HepG2 (cell line): Measurements from ENCODE around the gene IGLON5. TPM values are rescaled to one million over a fixed set of nuclear protein-coding genes. Genes with fewer than 3 reads are reported as not detected.
A peak's percentile ranks its signal among the peaks of the same experiment; 100 is the strongest.

Experiments
- ATAC-seq: fragments of 200-7000 bp; cut with Tn5 transposase; 3 replicates; pipeline ENCODE4 v1.9.1; 2020; ENCODE audit warnings: mild to moderate bottlenecking, moderate library complexity
- BruUV-seq: library from RNA; stranded (reverse); fragments of 400-500 nt; replicated peaks from 2 replicates; lab custom pipeline; 2021; lab: Mats Ljungman, UMichigan
- CTCF ChIA-PET: fragments of 300-600 bp; formaldehyde crosslinking; extraction: SDS; loops from one replicate; lab custom pipeline; 2021; ENCODE audit warnings: low total read pairs, inconsistent platforms, low intra/inter-chr PET ratio; lab: Yijun Ruan, JAX
- POLR2A ChIA-PET: fragments of 350-600 bp; sonication (Branson Sonifier 250); formaldehyde crosslinking; loops from one replicate; lab custom pipeline; 2020; ENCODE audit warnings: antibody characterized with exemption, inconsistent platforms; lab: Yijun Ruan, JAX
- DNase-seq: peaks from one replicate; pipeline ENCODE4 v3.0.0-alpha.2; 2015; ENCODE audit warnings: low spot score
- FAIRE-seq: peaks from 3 replicates; lab custom pipeline; 2011; peaks lifted over from hg19 to GRCh38; lab: Jason Lieb, UNC
- H2AFZ ChIP-seq: one replicate; pipeline ENCODE4 v1.6.1; 2011; ENCODE audit warnings: low read length, inconsistent platforms
- H3K27ac ChIP-seq: fragments of 300-600 bp; 3 replicates; pipeline ENCODE4 v1.8.0; 2011; ENCODE audit warnings: mixed run types, mild to moderate bottlenecking, mixed read lengths, low read length, inconsistent platforms; ENCODE audit not compliant: insufficient read depth; ENCODE audit errors: extremely low read length
- H3K27me3 ChIP-seq, 2 experiments: fragments of 200-600 bp in 1 of 2; 2 replicates in 1 of 2; 3 replicates in 1 of 2; pipeline versions ENCODE4 v1.6.0 to v1.8.0; 2011; ENCODE audit warnings: low read length in 2 of 2, mild to moderate bottlenecking in 2 of 2, moderate library complexity in 2 of 2, inconsistent platforms in 1 of 2; ENCODE audit not compliant: insufficient read depth in 2 of 2, control insufficient read depth in 1 of 2
- H3K36me3 ChIP-seq, 2 experiments: fragments of 200-600 bp in 1 of 2; replicated peaks in 1 of 2; 2 replicates in 1 of 2; 3 replicates in 1 of 2; pipeline versions ENCODE4 v1.5.1 to v1.8.0; 2011; ENCODE audit warnings: low read length in 2 of 2, inconsistent platforms in 1 of 2; ENCODE audit not compliant: insufficient read depth in 2 of 2, control insufficient read depth in 1 of 2
- H3K4me1 ChIP-seq: 2 replicates; pipeline ENCODE4 v1.5.1; 2012; ENCODE audit warnings: low read length, inconsistent platforms; ENCODE audit not compliant: insufficient read depth
- H3K4me2 ChIP-seq: 2 replicates; pipeline ENCODE4 v1.6.0; 2011; ENCODE audit warnings: low read depth, low read length, inconsistent platforms
- H3K4me3 ChIP-seq, 3 experiments: fragments of 200-600 bp in 1 of 3; sonication (generic), shearing (Covaris generic) in 1 of 3; replicated peaks in 1 of 3; 2 replicates each; pipeline ENCODE4 v1.5.1; 2011 to 2016; ENCODE audit warnings: low read length in 3 of 3, inconsistent platforms in 2 of 3, low read depth in 2 of 3, mild to moderate bottlenecking in 2 of 3, control low read depth in 1 of 3, mixed read lengths in 1 of 3; ENCODE audit not compliant: insufficient read depth in 1 of 3
- H3K79me2 ChIP-seq: one replicate; pipeline ENCODE4 v1.6.1; 2011; ENCODE audit warnings: low read length, inconsistent platforms; ENCODE audit not compliant: insufficient read depth
- H3K9ac ChIP-seq: 2 replicates; pipeline ENCODE4 v1.6.0; 2011; ENCODE audit warnings: mild to moderate bottlenecking, low read depth, low read length, inconsistent platforms; ENCODE audit not compliant: insufficient read depth
- H3K9me3 ChIP-seq: 2 replicates; pipeline ENCODE4 v1.5.1; 2012; ENCODE audit warnings: mild to moderate bottlenecking, low read length
- H4K20me1 ChIP-seq: 2 replicates; pipeline ENCODE4 v1.6.0; 2011; ENCODE audit warnings: inconsistent platforms, mild to moderate bottlenecking, low read length, moderate library complexity; ENCODE audit not compliant: insufficient read depth
- ASH2L ChIP-seq: fragments of 300-600, 200-600 bp; sonication (generic); IDR thresholded peaks from 2 replicates; pipeline ENCODE4 v1.7.0; 2017; ENCODE audit warnings: low read depth, mild to moderate bottlenecking, moderate library complexity, mixed read lengths, low read length; ENCODE audit not compliant: insufficient read length
- HNRNPH1 ChIP-seq: fragments of 200-400 bp; formaldehyde crosslinking; optimal IDR thresholded peaks from 2 replicates; pipeline ENCODE3; 2017; ENCODE audit warnings: mild to moderate bottlenecking, low read depth, low read length
- HOXA5 ChIP-seq: sonication (generic); formaldehyde crosslinking; IDR thresholded peaks from 2 replicates; pipeline ENCODE4 v1.4.0; 2020; ENCODE audit warnings: missing genetic modification reagents
- KLF12 ChIP-seq: sonication (generic); formaldehyde crosslinking; IDR thresholded peaks from 2 replicates; pipeline ENCODE4 v1.4.0; 2020; ENCODE audit warnings: missing genetic modification reagents, borderline replicate concordance
- MTA3 ChIP-seq: sonication (generic); formaldehyde crosslinking; IDR thresholded peaks from 2 replicates; pipeline ENCODE4 v1.4.0; 2020; ENCODE audit warnings: missing genetic modification reagents
- RFX3 ChIP-seq: IDR thresholded peaks from 2 replicates; pipeline ENCODE4 v1.6.1; 2016; ENCODE audit warnings: missing biosample characterization, missing genetic modification reagents
- RNF2 ChIP-seq: fragments of 450-650 bp; conservative IDR thresholded peaks from 2 replicates; pipeline ENCODE4 v1.6.1; 2016; ENCODE audit warnings: low read depth
- SNAI1 ChIP-seq: sonication (generic); formaldehyde crosslinking; IDR thresholded peaks from 2 replicates; pipeline ENCODE4 v1.5.0; 2020; ENCODE audit warnings: mild to moderate bottlenecking, missing genetic modification reagents, borderline replicate concordance
- SNAPC2 ChIP-seq: sonication (generic); formaldehyde crosslinking; IDR thresholded peaks from 2 replicates; pipeline ENCODE4 v1.8.1; 2022; ENCODE audit warnings: mild to moderate bottlenecking, missing genetic modification reagents
- SOX13 ChIP-seq, 3 experiments: fragments of 450-650 bp in 1 of 3; sonication (generic) in 1 of 3; formaldehyde crosslinking in 1 of 3; IDR thresholded peaks in 2 of 3; conservative IDR thresholded peaks in 1 of 3; 2 replicates each; pipeline versions ENCODE4 v1.5.0 to v1.6.1; 2016 to 2020; ENCODE audit warnings: antibody characterized with exemption in 1 of 3, mild to moderate bottlenecking in 1 of 3, missing compliant biosample characterization in 1 of 3, missing genetic modification reagents in 1 of 3, moderate library complexity in 1 of 3
- SRSF9 ChIP-seq: fragments of 200-400 bp; formaldehyde crosslinking; IDR thresholded peaks from 2 replicates; pipeline ENCODE4 v1.6.1; 2018; ENCODE audit warnings: borderline replicate concordance, mild to moderate bottlenecking, low read depth, low read length; ENCODE audit not compliant: insufficient read depth, poor library complexity, severe bottlenecking
- ZSCAN31 ChIP-seq: sonication (generic); formaldehyde crosslinking; IDR thresholded peaks from 2 replicates; pipeline ENCODE4 v1.5.0; 2020; ENCODE audit warnings: low read depth, mild to moderate bottlenecking, missing genetic modification reagents
- WGBS: methylation state at CpG from one replicate; pipeline ENCODE4 v1.1.6; 2017; ENCODE audit warnings: low lambda C conversion rate; 5-methylcytosine and 5-hydroxymethylcytosine counted together
- in situ Hi-C: cut with HindIII; loops from 2 replicates; pipeline ENCODE4 v1.10.0; 2017; ENCODE audit warnings: low pct_unique_long_range_greater_than_20kb; ENCODE audit not compliant: extremely low pct_ligation_motif_present
- intact Hi-C: fragments of 100-400 bp; cut with micrococcal nuclease; formaldehyde crosslinking; loops from one replicate; pipeline ENCODE4 v1.10.0; 2022; ENCODE audit not compliant: unreplicated experiment
- polyA plus RNA-seq, 8 experiments: library from polyadenylated mRNA; depleted of rRNA in 3 of 8; stranded (reverse) in 7 of 8; unstranded in 1 of 8; fragments of >200 nt; fragmentation: Illumina TruSeq in 4 of 8; extraction: Trizol in 4 of 8; gene quantifications; 2 replicates each; pipeline versions ENCODE4 v1.2.1 to v1.2.3, GENCODE V29; 2011 to 2016; ENCODE audit warnings: low read depth in 4 of 8, missing spikeins in 1 of 8, mixed read lengths in 1 of 8; ENCODE audit not compliant: insufficient read depth in 1 of 8
- total RNA-seq, 5 experiments: library from RNA; depleted of rRNA; stranded (reverse); fragments of >200 nt; fragmentation: Illumina TruSeq; extraction: Trizol; gene quantifications; 2 replicates each; pipeline ENCODE4 v1.2.3, GENCODE V29; 2016; ENCODE audit warnings: low read depth in 1 of 5
- TF ChIP-seq, protein P1 (sequence below): sonication (generic); formaldehyde crosslinking; IDR thresholded peaks from 2 replicates; pipeline ENCODE4 v1.4.0; 2020; ENCODE audit warnings: mild to moderate bottlenecking, missing genetic modification reagents
- TF ChIP-seq, protein P2 (sequence below): sonication (generic); formaldehyde crosslinking; IDR thresholded peaks from 2 replicates; pipeline ENCODE4 v1.4.0; 2020; ENCODE audit warnings: mild to moderate bottlenecking, missing genetic modification reagents
- TF ChIP-seq, protein P3 (sequence below): sonication (generic); formaldehyde crosslinking; IDR thresholded peaks from 2 replicates; pipeline ENCODE4 v1.5.0; 2020; ENCODE audit warnings: missing genetic modification reagents, mild to moderate bottlenecking, borderline replicate concordance
- TF ChIP-seq, protein P4 (sequence below): sonication (generic); formaldehyde crosslinking; IDR thresholded peaks from 2 replicates; pipeline ENCODE4 v1.8.1; 2023; ENCODE audit warnings: mild to moderate bottlenecking, inconsistent platforms, moderate library complexity, missing genetic modification reagents, borderline replicate concordance

Gene IGLON5
- total and polyA plus RNA-seq, 2 of the 13 experiments (the other 11 are each of a cell fraction or from before 2014, with no cell fraction given), result 0.04 to 5.7 TPM

DNA sequence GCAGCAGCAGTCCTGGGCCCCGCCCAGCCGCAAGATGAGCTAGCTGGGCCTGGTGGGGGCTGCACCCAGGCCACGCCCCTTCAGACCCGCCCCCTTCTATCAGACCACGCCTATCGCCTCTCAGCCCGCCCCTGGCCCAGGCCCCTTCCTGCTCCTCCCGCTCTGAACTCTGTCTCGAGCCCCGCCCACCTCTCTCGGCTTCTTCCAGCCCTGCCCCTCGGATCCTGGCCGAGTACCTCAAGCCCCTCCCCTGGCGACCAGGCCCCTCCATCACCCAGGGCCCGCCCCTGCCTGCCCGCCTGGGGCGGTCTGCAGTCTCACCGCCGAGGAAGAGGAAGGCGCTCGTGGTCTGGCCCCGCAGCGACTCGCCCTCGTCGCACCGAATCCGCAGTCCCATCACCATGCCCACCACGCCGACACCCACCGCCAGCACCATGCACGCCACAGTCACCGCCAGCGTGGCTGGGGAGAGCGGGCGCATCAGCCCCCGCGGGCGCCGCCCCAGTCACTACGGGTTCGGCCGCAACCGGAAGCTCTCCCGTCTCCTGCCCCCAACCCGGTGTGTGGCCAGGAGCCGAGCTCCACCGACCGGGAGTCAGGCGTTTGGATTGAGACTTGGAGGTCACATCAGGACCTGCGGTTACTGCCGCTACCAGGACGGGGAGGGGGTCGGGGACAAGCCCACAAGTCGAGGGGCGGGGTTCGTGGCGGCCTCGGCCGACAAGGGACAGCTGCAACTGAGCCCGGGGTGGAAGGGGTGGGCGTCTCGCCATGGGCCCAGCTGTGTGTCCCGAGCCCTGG, 56.3 kb downstream of the IGLON5 start:
- Histone ChIP-seq H3K4me3 (peak overlapping the region; percentile 80 to 94 (median 94)), H2AFZ (no peak overlapping the region), H3K9me3 (no peaks in the 10 kb centered on the region), H4K20me1 (no peaks in the 10 kb centered on the region), H3K27ac (peak overlapping the region; percentile 100), H3K36me3 (no peaks in the 10 kb centered on the region), H3K9ac (peak overlapping the region; percentile 99), H3K4me2 (peak overlapping the region; percentile 98), H3K79me2 (peaks cover 37% of the 10 kb centered on the region), H3K27me3 (peaks cover 0 to 12% of the 10 kb centered on the region in 2 experiments; a peak in 2 of 5 replicates), H3K4me1 (peaks cover 52% of the 10 kb centered on the region)
- WGBS, result 0% methylated on average over 11 of the region's 64 CpGs
- FAIRE-seq, result peak; percentile 90
- ChIA-PET POLR2A (interaction anchor here (1.1 to 2.3 kb wide), 15 partner anchors 9 to 106 kb away, joined by 3 to 91 read pairs (median 9); partner anchors contain the start of genes LIM2 and VSIG10L), CTCF (no interaction called here)
- DNase-seq, result peak; percentile 96
- intact Hi-C loops, result loop anchor here (1.0 kb wide), 2 partner anchors 13 to 40 kb away; no protein-coding TSS in a partner anchor
- ATAC-seq, result peak; percentile 64
- TSS peak; percentile 43 for BruUV-seq
- in situ Hi-C loops, result no loop called here
- no peak for TF ChIP-seq HNRNPH1
- TF ChIP-seq RFX3 (CRISPR knock-in tag), result no peak
- TF ChIP-seq, protein P1, sequence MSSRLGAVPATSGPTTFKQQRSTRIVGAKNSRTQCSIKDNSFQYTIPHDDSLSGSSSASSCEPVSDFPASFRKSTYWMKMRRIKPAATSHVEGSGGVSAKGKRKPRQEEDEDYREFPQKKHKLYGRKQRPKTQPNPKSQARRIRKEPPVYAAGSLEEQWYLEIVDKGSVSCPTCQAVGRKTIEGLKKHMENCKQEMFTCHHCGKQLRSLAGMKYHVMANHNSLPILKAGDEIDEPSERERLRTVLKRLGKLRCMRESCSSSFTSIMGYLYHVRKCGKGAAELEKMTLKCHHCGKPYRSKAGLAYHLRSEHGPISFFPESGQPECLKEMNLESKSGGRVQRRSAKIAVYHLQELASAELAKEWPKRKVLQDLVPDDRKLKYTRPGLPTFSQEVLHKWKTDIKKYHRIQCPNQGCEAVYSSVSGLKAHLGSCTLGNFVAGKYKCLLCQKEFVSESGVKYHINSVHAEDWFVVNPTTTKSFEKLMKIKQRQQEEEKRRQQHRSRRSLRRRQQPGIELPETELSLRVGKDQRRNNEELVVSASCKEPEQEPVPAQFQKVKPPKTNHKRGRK (CRISPR knock-in tag), result no peak
- TF ChIP-seq HOXA5 (CRISPR knock-in tag), result no peak
- TF ChIP-seq, protein P2, sequence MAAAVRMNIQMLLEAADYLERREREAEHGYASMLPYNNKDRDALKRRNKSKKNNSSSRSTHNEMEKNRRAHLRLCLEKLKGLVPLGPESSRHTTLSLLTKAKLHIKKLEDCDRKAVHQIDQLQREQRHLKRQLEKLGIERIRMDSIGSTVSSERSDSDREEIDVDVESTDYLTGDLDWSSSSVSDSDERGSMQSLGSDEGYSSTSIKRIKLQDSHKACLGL (CRISPR knock-in tag), result peak; percentile 91
- TF ChIP-seq, protein P3, sequence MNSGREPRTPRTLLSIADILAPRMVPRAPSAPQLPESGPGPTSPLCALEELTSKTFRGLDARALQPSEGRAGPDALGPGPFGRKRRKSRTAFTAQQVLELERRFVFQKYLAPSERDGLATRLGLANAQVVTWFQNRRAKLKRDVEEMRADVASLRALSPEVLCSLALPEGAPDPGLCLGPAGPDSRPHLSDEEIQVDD (CRISPR knock-in tag), result 0 out of 2 replicates have a peak, but pooled peaks have one; percentile 41
- TF ChIP-seq KLF12 (CRISPR knock-in tag), result peak; percentile 64
- TF ChIP-seq, protein P4, sequence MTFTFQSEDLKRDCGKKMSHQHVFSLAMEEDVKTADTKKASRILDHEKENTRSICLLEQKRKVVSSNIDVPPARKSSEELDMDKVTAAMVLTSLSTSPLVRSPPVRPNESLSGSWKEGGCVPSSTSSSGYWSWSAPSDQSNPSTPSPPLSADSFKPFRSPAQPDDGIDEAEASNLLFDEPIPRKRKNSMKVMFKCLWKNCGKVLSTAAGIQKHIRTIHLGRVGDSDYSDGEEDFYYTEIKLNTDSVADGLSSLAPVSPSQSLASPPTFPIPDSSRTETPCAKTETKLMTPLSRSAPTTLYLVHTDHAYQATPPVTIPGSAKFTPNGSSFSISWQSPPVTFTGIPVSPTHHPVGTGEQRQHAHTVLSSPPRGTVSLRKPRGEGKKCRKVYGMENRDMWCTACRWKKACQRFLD (CRISPR knock-in tag), result peak; percentile 33; the same call in 1 of the 2 replicates
- TF ChIP-seq ZSCAN31 (CRISPR knock-in tag), result no peak; the same call in 1 of the 2 replicates
- TF ChIP-seq SRSF9, result no peak
- 0 out of 2 replicates have a peak, but pooled peaks have one; percentile 65 for TF ChIP-seq SNAPC2 (CRISPR knock-in tag)
- no peak for TF ChIP-seq SOX13 (IDR thresholded peaks at IDR 0.05)
- TF ChIP-seq SOX13 (CRISPR knock-in tag; conservative IDR thresholded peaks at IDR 0.05 in 1 of 2, IDR thresholded peaks at IDR 0.05 in 1 of 2), result peak in 1 of 2 experiments; percentile 29; a peak in 2 of 4 replicates
- TF ChIP-seq ASH2L, result peak; percentile 44
- no peak for TF ChIP-seq MTA3 (CRISPR knock-in tag)
- TF ChIP-seq SNAI1 (CRISPR knock-in tag), result 0 out of 2 replicates have a peak, but pooled peaks have one; percentile 46
- TF ChIP-seq RNF2, result peak; percentile 51; the same call in 1 of the 2 replicates
